HUES64 (cell line): ENCODE measurements around the gene TENM4.

ENCODE experiments used
- H3K27ac ChIP-seq: 2 replicates; pipeline ENCODE4 v1.7.0; 2013; ENCODE audit warnings: low read depth, low read length, inconsistent platforms
- H3K27me3 ChIP-seq: 2 replicates; pipeline ENCODE4 v1.6.1; 2013; ENCODE audit warnings: mild to moderate bottlenecking, low read length; ENCODE audit not compliant: insufficient read depth
- H3K36me3 ChIP-seq: 2 replicates; pipeline ENCODE4 v1.6.1; 2013; ENCODE audit warnings: mild to moderate bottlenecking, low read length; ENCODE audit not compliant: insufficient read depth
- H3K4me1 ChIP-seq: 2 replicates; pipeline ENCODE4 v1.6.1; 2013; ENCODE audit warnings: mild to moderate bottlenecking, low read length, moderate library complexity; ENCODE audit not compliant: insufficient read depth
- H3K4me3 ChIP-seq: 2 replicates; pipeline ENCODE4 v1.5.1; 2013; ENCODE audit warnings: mild to moderate bottlenecking, low read length, moderate library complexity
- H3K9ac ChIP-seq: 2 replicates; pipeline ENCODE4 v1.6.1; 2013; ENCODE audit warnings: mild to moderate bottlenecking, low read depth, low read length
- H3K9me3 ChIP-seq: 2 replicates; pipeline ENCODE4 v1.6.1; 2013; ENCODE audit warnings: low read depth, low read length; ENCODE audit not compliant: insufficient read depth
- WGBS: fragments of 150-250, 120-280 bp; methylation state at CpG from one replicate; pipeline ENCODE4 v1.1.7; 2013; ENCODE audit warnings: missing lambda C conversion rate; 5-methylcytosine and 5-hydroxymethylcytosine counted together

The TENM4 gene

DNA sequence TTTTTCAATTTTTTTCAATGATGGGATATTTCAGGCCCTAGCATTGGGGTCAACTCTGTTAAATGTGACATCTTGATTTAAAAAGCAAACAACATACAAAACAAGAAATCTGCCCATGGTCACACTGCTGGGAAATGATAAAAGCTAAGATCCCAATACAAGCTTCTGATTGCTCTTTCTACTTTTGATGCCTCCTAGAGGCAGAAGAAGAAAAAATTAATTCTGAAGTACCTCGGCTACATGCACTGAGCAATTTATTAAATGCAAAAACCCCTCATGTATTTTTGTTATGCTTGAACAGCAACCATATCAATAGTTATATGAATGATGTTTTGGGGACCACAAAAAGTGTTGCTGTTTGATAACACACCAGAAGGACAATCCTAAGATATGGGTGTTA, 524.1 kb downstream of the TENM4 start:
- Histone ChIP-seq H3K4me3 (no peak overlapping the region), H3K36me3 (no peaks in the 10 kb centered on the region), H3K9ac (no peak overlapping the region), H3K4me1 (peaks cover 5% of the 10 kb centered on the region; the same call in 1 of the 2 replicates), H3K27ac (no peak overlapping the region), H3K27me3 (no peaks in the 10 kb centered on the region), H3K9me3 (no peaks in the 10 kb centered on the region)
- 83% methylated on average over 1 of the region's 1 CpG for WGBS

DNA sequence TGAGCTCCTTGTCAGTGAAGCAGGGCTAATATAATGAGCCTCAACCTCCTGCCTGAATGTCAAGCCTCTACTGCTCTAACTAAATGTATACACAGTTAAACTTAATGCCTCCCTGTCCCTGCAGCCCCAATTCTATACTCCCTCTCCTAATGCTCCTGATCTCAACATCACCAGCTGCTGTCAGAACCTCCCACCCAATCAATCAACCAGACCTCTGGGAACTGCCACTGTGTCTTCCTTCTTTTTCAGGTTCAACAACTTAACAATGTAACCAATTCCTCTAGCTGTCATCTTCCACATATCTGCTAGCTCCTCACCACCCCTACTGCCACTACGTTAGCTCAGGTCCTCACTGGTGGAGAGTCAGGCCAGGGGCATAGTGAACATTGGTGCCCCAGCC, 526.3 kb downstream of the TENM4 start:
- Histone ChIP-seq H3K9me3 (no peaks in the 10 kb centered on the region), H3K36me3 (no peaks in the 10 kb centered on the region), H3K27ac (no peak overlapping the region), H3K9ac (no peak overlapping the region), H3K4me3 (no peak overlapping the region), H3K27me3 (no peaks in the 10 kb centered on the region), H3K4me1 (peaks cover 5% of the 10 kb centered on the region; the same call in 1 of the 2 replicates)
- 81% methylated on average over 1 of the region's 1 CpG for WGBS

DNA sequence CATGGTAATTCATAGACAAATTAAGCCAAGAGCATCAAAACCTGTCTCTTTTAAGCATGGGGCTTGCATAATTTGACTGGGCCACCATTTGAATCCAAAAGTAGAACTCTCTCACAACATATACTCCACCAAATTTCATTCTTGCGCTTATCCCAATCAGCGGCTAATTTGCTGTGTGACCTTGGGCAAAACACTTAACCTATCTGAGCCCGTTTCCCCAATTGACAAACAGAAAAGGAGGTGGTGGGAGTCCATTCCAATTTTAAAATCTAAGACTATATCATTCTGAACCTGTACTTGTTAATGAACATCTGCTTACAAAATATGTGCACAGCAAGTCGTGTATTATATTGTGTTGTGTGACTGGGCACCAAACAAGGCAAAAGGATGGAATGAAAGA, 528.1 kb downstream of the TENM4 start:
- H3K36me3 ChIP-seq: no peaks in the 10 kb centered on the region
- peaks cover 5% of the 10 kb centered on the region; the same call in 1 of the 2 replicates for H3K4me1 ChIP-seq
- H3K9me3 ChIP-seq: no peaks in the 10 kb centered on the region
- 95% methylated on average over 3 of the region's 4 CpGs for WGBS
- no peak overlapping the region for H3K9ac ChIP-seq
- no peaks in the 10 kb centered on the region for H3K27me3 ChIP-seq
- no peak overlapping the region for H3K27ac ChIP-seq
- no peak overlapping the region for H3K4me3 ChIP-seq

DNA sequence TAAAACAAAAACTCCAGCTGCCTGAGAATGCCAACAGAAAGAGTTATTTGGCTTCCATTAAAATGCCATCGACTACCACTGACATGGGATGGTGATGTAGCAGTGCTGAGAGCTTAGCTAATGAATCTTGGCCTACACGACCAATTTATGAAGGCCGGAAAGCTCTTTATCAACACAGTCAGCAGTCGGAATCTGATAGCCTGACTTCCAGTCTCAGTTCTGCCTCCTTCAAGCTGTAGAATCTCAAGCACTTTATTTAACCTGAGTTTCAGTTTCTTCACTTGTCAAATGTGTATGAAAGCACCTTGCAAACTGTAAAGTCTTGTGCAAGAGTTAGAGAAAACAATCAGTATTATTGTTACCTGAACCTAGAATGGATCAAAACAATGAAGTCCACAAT, 530.5 kb downstream of the TENM4 start:
- Histone ChIP-seq H3K36me3 (no peaks in the 10 kb centered on the region), H3K4me1 (peaks cover 5% of the 10 kb centered on the region; the same call in 1 of the 2 replicates), H3K27me3 (no peaks in the 10 kb centered on the region), H3K4me3 (no peak overlapping the region), H3K9me3 (no peaks in the 10 kb centered on the region), H3K27ac (no peak overlapping the region), H3K9ac (no peak overlapping the region)
- 96% methylated on average over 4 of the region's 4 CpGs for WGBS

DNA sequence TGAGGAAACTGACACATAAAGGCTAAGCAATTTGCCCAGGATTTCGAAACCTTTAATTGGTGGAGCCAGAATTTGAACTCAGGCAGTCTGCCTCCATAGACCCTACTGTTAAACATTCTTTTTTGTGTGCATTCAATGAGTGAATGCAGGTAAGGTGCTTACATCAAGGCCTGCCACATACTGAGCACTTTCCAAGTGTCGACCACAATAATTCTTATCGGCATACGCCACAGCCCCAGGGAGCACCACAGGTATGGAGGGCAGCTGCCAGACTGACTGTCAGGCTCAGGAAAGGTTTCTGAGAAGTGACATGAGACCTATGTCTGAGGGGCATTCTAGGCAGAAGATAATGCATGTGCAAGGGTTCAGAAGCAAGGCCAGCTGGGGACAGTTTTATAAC, 531.4 kb downstream of the TENM4 start:
- H3K4me1 ChIP-seq: peaks cover 5% of the 10 kb centered on the region; the same call in 1 of the 2 replicates
- H3K9me3 ChIP-seq: no peaks in the 10 kb centered on the region
- H3K27me3 ChIP-seq: no peaks in the 10 kb centered on the region
- no peak overlapping the region for H3K27ac ChIP-seq
- WGBS: 97% methylated on average over 4 of the region's 4 CpGs
- H3K36me3 ChIP-seq: no peaks in the 10 kb centered on the region
- H3K9ac ChIP-seq: no peak overlapping the region
- H3K4me3 ChIP-seq: no peak overlapping the region

DNA sequence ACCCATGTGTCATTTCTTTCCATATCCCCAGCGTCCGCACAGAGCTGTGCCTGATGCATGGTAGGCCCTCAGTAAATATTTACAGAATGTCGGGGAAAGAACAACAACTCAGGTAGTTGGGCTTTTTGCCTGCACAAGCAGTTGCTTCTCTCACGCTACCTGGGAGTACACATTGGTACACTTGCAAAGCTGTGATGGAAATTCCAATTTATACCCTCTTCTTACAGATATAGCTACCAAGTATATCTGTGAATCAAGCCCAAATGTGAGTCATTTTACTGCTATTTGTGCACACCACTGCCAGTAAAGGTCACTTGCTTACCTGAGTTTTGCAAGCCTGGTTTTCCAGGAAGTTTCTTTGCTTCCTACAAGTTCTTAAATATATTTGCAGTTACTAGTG, 533.2 kb downstream of the TENM4 start:
- no peak overlapping the region for H3K27ac ChIP-seq
- no peak overlapping the region for H3K9ac ChIP-seq
- no peaks in the 10 kb centered on the region for H3K4me1 ChIP-seq
- no peaks in the 10 kb centered on the region for H3K27me3 ChIP-seq
- 94% methylated on average over 4 of the region's 4 CpGs for WGBS
- H3K4me3 ChIP-seq: no peak overlapping the region
- H3K36me3 ChIP-seq: no peaks in the 10 kb centered on the region
- H3K9me3 ChIP-seq: no peaks in the 10 kb centered on the region

DNA sequence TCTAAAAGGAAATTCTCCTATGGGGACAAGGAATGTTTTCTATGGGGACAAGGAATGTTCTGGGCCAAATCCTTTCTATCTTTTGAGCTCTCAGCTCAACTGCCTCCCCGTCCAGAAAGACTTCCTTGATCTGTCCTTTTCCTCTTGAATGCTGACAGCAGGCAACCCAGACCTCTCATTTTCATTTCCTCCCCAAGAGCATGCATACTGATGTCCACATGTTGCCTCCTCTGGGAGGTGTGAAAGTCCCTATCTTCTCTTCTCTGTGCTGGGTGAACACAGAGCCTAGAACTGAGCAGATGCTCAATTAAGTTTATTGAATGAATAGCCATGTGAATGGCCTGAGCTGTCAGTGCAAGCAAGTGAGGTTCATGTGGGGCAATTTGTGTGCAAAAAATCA, 534.3 kb downstream of the TENM4 start:
- Histone ChIP-seq H3K4me3 (no peak overlapping the region), H3K4me1 (no peaks in the 10 kb centered on the region), H3K36me3 (no peaks in the 10 kb centered on the region), H3K27ac (no peak overlapping the region), H3K27me3 (no peaks in the 10 kb centered on the region), H3K9ac (no peak overlapping the region), H3K9me3 (no peaks in the 10 kb centered on the region)
- 73% methylated on average over 1 of the region's 1 CpG for WGBS

DNA sequence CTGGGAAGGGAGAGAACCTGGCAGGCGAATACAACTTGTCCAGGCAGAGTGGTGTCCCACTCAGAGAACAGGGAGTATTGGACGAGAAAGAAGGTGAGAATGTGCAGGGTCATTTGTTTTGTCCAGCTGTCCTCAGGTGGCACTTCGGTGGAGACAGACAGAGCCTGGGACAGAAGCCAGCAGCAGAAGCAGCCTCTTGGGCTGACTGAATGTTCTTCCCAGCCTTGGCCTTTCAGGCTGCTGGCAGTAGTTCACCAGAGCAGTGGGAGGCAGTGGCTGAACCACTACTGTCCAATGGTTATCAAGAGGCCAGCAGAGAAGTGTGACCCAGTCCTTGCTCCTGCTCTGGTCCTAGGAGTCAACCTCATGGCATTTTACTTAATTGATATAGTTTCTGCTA, 535.1 kb downstream of the TENM4 start:
- Histone ChIP-seq H3K27ac (no peak overlapping the region), H3K4me1 (no peaks in the 10 kb centered on the region), H3K9ac (no peak overlapping the region), H3K27me3 (no peaks in the 10 kb centered on the region), H3K36me3 (no peaks in the 10 kb centered on the region), H3K4me3 (no peak overlapping the region), H3K9me3 (no peaks in the 10 kb centered on the region)
- 91% methylated on average over 3 of the region's 3 CpGs for WGBS

DNA sequence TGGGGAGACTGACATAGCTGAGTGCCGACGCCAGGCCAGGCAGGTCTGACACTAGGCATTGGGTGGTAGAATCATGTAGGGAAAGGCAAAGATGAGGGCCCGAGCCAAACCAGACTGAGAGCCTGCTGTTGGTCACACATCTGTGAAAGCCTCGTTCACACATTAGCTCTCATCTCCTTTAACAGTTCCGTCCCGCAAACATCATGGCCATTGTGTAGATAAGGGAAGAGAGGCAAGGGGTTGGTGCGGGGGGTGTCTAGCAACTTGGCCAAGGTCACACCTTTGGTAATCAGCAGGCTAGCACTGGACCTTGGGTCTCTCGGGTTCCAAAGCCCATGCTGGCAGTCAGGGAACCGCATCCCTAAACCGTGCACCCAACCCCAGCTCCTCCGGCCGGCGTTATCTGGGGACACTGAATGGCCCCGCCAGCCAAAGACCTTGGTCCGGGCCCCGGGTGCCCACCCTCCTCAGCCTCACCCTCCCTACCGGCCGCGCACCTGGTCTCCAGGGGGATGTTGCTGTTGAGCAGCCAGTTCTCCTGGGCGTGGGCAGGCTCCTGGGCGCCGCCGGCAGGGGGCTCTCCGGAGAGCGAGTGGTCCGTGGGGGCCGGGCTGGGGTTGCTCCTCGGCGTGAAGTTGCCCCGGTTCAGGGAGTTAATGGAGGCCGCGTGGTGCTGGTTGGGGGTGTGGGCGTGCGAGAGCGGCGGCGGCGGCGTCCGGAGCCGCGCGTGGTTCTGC, 537.9 kb downstream of the TENM4 start:
- WGBS: 95% methylated on average over 43 of the region's 43 CpGs
- no peaks in the 10 kb centered on the region for H3K4me1 ChIP-seq
- H3K9me3 ChIP-seq: no peaks in the 10 kb centered on the region
- no peaks in the 10 kb centered on the region for H3K36me3 ChIP-seq
- no peak overlapping the region for H3K4me3 ChIP-seq
- no peaks in the 10 kb centered on the region for H3K27me3 ChIP-seq
- H3K9ac ChIP-seq: no peak overlapping the region
- H3K27ac ChIP-seq: no peak overlapping the region

DNA sequence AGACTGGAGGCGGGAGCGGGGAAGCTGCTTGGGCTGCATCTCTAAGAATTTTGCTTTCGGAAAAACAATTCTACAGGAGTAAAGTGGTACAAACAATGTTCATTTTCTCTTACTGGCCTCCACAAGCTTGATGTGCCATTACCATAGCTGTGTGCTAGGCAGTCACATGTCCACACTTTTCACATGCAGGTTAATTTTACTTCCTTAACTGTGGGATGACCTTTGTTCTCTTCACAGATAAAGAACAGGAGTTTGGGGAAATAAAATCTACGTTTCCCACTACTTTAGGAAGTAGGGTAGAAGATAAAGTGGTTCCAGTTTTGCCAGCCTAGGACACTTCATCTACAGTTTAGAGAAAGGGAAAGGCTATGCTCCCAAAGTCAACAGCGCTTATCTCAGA, 539.0 kb downstream of the TENM4 start:
- Histone ChIP-seq H3K4me1 (no peaks in the 10 kb centered on the region), H3K9me3 (no peaks in the 10 kb centered on the region), H3K27me3 (no peaks in the 10 kb centered on the region), H3K4me3 (no peak overlapping the region), H3K27ac (no peak overlapping the region), H3K36me3 (no peaks in the 10 kb centered on the region), H3K9ac (no peak overlapping the region)
- 95% methylated on average over 5 of the region's 5 CpGs for WGBS

DNA sequence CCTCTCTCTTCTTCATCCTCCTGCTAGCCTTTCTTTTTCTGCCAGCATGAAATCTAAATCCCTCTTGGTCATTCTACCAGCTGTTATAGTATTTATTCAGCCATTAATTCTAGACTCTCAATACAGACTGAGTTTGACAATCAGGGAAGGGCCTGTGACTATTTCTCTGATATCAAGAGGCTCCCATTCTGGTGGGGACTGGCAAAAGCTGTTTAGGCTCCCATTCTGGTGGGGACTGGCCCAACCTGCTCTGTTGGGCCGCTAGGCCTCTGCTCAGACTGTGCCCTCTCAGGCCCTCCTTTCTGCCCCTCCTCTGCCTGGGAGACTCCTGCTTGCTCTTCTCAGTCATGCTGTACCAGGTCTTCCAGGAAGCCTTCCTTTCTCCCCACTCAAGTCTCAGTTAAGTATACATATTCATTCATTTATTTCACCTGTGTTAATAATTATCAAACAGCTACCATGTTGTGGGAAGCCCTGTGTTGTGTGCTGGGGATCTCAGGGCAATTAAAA, 542.5 kb downstream of the TENM4 start:
- Histone ChIP-seq H3K9me3 (no peaks in the 10 kb centered on the region), H3K27me3 (no peaks in the 10 kb centered on the region), H3K4me3 (no peak overlapping the region), H3K36me3 (no peaks in the 10 kb centered on the region), H3K27ac (no peak overlapping the region), H3K9ac (no peak overlapping the region), H3K4me1 (no peaks in the 10 kb centered on the region)
- WGBS: 96% methylated on average over 1 of the region's 1 CpG

DNA sequence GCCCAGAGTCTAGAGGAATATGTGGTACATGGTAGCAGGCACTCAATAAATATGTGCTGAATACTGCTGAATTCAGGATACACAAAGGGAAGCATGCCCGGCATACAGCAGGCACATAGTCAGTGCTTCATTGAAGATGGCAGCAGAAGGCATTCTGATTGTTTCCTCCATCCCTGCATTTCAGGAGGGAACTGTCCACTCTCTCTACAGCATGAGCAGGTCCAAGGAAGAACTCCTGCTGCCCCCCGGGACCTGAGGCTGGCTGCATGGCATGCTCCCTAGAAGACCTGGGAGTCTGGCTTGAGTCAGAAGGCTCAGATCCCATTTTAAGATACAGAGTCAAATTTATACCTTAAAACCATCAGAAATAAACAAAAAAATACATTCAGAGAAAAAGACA, 546.8 kb downstream of the TENM4 start:
- H3K36me3 ChIP-seq: no peaks in the 10 kb centered on the region
- no peaks in the 10 kb centered on the region for H3K27me3 ChIP-seq
- H3K4me1 ChIP-seq: no peaks in the 10 kb centered on the region
- no peak overlapping the region for H3K9ac ChIP-seq
- H3K9me3 ChIP-seq: no peaks in the 10 kb centered on the region
- no peak overlapping the region for H3K4me3 ChIP-seq
- WGBS: 94% methylated on average over 2 of the region's 2 CpGs
- H3K27ac ChIP-seq: no peak overlapping the region
